SK-N-SH treated with all-trans-retinoic acid at 6 μM for 48 hours (cell line): ENCODE results near the gene LAP3.

Source experiments
- ATAC-seq: fragments of 200-7000 bp; cut with Tn5 transposase; 3 replicates; pipeline ENCODE4 v1.9.1; 2020; ENCODE audit warnings: mild to moderate bottlenecking, moderate library complexity
- ARNTL ChIP-seq: fragments of 450-650 bp; formaldehyde crosslinking; IDR thresholded peaks from 2 replicates; pipeline ENCODE4 v1.5.0; 2020; ENCODE audit warnings: low read depth, mild to moderate bottlenecking, moderate library complexity, borderline replicate concordance
- BACH2 ChIP-seq: fragments of 250-450 bp; sonication (Bioruptor Pico); IDR thresholded peaks from 2 replicates; pipeline ENCODE4 v1.9.0; 2021; ENCODE audit warnings: mild to moderate bottlenecking, borderline replicate concordance
- CSDC2 ChIP-seq: fragments of 250-450 bp; sonication (Bioruptor Pico); IDR thresholded peaks from 2 replicates; pipeline ENCODE4 v1.5.0; 2020; ENCODE audit warnings: mild to moderate bottlenecking, moderate library complexity
- ESRRG ChIP-seq: fragments of 250-450 bp; sonication (Bioruptor Pico); IDR thresholded peaks from 2 replicates; pipeline ENCODE4 v1.6.1; 2021; ENCODE audit warnings: mild to moderate bottlenecking
- GLIS3 ChIP-seq: fragments of 250-450 bp; sonication (Bioruptor Pico); IDR thresholded peaks from 2 replicates; pipeline ENCODE4 v1.5.0; 2020; ENCODE audit warnings: mild to moderate bottlenecking, moderate library complexity
- ISL1 ChIP-seq: fragments of 250-450 bp; sonication (Bioruptor Pico); IDR thresholded peaks from 2 replicates; pipeline ENCODE4 v2.1.2; 2022; ENCODE audit warnings: mild to moderate bottlenecking, moderate library complexity
- OSR1 ChIP-seq: fragments of 250-450 bp; sonication (Bioruptor Pico); IDR thresholded peaks from 2 replicates; pipeline ENCODE4 v1.8.0; 2022; ENCODE audit warnings: moderate library complexity, mild to moderate bottlenecking, inconsistent platforms
- PPARA ChIP-seq: fragments of 250-450 bp; sonication (Bioruptor Pico); IDR thresholded peaks from 2 replicates; pipeline ENCODE4 v1.5.0; 2020; ENCODE audit warnings: mild to moderate bottlenecking, borderline replicate concordance
- RARB ChIP-seq: fragments of 250-450 bp; sonication (Bioruptor Pico); IDR thresholded peaks from 2 replicates; pipeline ENCODE4 v1.8.0; 2021; ENCODE audit warnings: mild to moderate bottlenecking, moderate library complexity
- TCF4 ChIP-seq: fragments of 250-450 bp; sonication (Bioruptor Pico); IDR thresholded peaks from 2 replicates; pipeline ENCODE4 v1.8.0; 2021; ENCODE audit warnings: mild to moderate bottlenecking, moderate library complexity, borderline replicate concordance
- ZFP3 ChIP-seq: fragments of 250-450 bp; sonication (Bioruptor Pico); IDR thresholded peaks from 2 replicates; pipeline ENCODE4 v1.5.0; 2020; ENCODE audit warnings: mild to moderate bottlenecking, moderate library complexity
- ZFP30 ChIP-seq: fragments of 450-650 bp; formaldehyde crosslinking; IDR thresholded peaks from 2 replicates; pipeline ENCODE4 v1.5.0; 2022; ENCODE audit warnings: mild to moderate bottlenecking, moderate library complexity
- ZNF565 ChIP-seq: fragments of 450-650 bp; formaldehyde crosslinking; conservative IDR thresholded peaks from 2 replicates; pipeline ENCODE4 v1.5.0; 2020; ENCODE audit warnings: low read depth, mild to moderate bottlenecking, moderate library complexity
- ZNF70 ChIP-seq: fragments of 450-650 bp; formaldehyde crosslinking; IDR thresholded peaks from 2 replicates; pipeline ENCODE4 v1.5.0; 2020; ENCODE audit warnings: mild to moderate bottlenecking, moderate library complexity
- ZNF8 ChIP-seq: fragments of 450-650 bp; formaldehyde crosslinking; IDR thresholded peaks from 2 replicates; pipeline ENCODE4 v1.5.0; 2020; ENCODE audit warnings: mild to moderate bottlenecking, moderate library complexity
- TF ChIP-seq, protein P1 (sequence below): fragments of 250-450 bp; sonication (Bioruptor Pico); IDR thresholded peaks from 2 replicates; pipeline ENCODE4 v1.8.0; 2021; ENCODE audit warnings: low read depth, mild to moderate bottlenecking, moderate library complexity, borderline replicate concordance
- TF ChIP-seq, protein P2 (sequence below): fragments of 250-450 bp; sonication (Bioruptor Pico); IDR thresholded peaks from 2 replicates; pipeline ENCODE4 v1.8.0; 2020; ENCODE audit warnings: mild to moderate bottlenecking, moderate library complexity, borderline replicate concordance
- TF ChIP-seq, protein P3 (sequence below): fragments of 250-450 bp; sonication (Bioruptor Pico); IDR thresholded peaks from 2 replicates; pipeline ENCODE4 v1.5.1; 2021; ENCODE audit warnings: mild to moderate bottlenecking, moderate library complexity
- TF ChIP-seq, protein P4 (sequence below): fragments of 250-450 bp; sonication (Bioruptor Pico); IDR thresholded peaks from 2 replicates; pipeline ENCODE4 v1.5.0; 2020; ENCODE audit warnings: mild to moderate bottlenecking, moderate library complexity

LAP3 gene

DNA sequence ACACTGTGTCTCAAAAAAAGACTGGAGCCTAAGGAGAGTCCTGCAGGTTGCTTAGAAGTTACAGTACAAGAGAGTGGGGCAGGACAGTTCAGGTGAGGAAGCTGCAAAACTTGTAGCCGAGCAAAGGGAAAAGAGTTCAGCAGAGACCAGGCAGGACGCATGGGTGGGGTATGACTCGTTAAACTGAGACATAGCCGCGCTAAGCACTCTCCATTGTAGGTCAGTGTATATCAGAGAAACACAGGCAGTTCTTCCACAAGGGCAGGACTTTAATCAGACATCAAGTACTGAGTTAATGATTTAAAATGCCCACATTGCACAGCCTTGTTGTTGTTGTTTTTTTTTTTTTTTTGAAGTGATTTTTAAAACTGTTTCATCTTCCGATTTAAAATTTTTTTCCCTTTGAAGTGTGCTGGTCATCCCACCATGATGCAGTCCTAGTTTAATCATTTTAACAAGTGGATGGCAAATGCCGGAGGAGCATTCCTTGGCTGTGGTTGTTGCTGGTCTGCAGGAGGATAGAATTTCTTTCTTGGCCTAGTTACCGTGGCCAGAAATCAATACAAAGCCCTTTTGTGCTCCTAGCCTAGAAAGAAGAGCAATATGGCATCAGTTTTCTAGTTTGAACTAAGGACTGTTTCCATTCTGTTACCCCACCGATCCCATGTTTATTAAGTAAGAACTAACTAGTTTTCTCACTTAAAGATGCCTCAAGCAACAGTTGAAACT is 10.3 kb downstream of the LAP3 start:
- no peak for ATAC-seq
- TF ChIP-seq ZFP3: no peak
- TF ChIP-seq CSDC2 (CRISPR knock-in tag): no peak
- TF ChIP-seq RARB (CRISPR knock-in tag): no peak
- TF ChIP-seq ZNF8 (CRISPR knock-in tag): no peak
- TF ChIP-seq, protein P1, sequence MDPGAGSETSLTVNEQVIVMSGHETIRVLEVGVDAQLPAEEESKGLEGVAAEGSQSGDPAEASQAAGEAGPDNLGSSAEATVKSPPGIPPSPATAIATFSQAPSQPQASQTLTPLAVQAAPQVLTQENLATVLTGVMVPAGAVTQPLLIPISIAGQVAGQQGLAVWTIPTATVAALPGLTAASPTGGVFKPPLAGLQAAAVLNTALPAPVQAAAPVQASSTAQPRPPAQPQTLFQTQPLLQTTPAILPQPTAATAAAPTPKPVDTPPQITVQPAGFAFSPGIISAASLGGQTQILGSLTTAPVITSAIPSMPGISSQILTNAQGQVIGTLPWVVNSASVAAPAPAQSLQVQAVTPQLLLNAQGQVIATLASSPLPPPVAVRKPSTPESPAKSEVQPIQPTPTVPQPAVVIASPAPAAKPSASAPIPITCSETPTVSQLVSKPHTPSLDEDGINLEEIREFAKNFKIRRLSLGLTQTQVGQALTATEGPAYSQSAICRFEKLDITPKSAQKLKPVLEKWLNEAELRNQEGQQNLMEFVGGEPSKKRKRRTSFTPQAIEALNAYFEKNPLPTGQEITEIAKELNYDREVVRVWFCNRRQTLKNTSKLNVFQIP: no peak
- TF ChIP-seq ZFP30 (CRISPR knock-in tag): no peak
- no peak for TF ChIP-seq ZNF70 (CRISPR knock-in tag)
- TF ChIP-seq TCF4: no peak
- no peak for TF ChIP-seq ISL1 (CRISPR knock-in tag)
- TF ChIP-seq OSR1: no peak
- TF ChIP-seq ZNF565: no peak
- TF ChIP-seq ESRRG: no peak
- TF ChIP-seq, protein P2, sequence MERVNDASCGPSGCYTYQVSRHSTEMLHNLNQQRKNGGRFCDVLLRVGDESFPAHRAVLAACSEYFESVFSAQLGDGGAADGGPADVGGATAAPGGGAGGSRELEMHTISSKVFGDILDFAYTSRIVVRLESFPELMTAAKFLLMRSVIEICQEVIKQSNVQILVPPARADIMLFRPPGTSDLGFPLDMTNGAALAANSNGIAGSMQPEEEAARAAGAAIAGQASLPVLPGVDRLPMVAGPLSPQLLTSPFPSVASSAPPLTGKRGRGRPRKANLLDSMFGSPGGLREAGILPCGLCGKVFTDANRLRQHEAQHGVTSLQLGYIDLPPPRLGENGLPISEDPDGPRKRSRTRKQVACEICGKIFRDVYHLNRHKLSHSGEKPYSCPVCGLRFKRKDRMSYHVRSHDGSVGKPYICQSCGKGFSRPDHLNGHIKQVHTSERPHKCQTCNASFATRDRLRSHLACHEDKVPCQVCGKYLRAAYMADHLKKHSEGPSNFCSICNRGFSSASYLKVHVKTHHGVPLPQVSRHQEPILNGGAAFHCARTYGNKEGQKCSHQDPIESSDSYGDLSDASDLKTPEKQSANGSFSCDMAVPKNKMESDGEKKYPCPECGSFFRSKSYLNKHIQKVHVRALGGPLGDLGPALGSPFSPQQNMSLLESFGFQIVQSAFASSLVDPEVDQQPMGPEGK (CRISPR knock-in tag): no peak
- TF ChIP-seq BACH2 (CRISPR knock-in tag): no peak
- no peak for TF ChIP-seq GLIS3 (CRISPR knock-in tag)

DNA sequence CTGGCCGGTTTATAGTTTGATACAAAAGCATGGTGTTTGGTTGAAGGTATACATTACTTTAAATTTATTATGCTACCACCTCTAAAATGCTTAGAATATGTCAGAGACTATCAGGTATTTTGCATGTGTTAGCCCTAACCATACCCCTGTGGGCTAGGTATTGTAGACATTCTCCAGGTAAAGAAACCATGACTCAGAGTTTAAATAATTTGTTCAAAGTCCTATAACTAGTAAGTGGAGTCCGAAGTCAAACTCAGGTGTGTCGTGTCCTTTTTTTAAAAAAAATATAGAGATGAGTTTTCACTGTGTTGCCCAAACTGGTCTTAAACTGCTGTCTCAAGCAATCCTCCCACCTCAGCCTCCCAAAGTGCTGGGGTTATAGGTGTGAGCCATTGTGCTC is 12.4 kb downstream of the LAP3 start:
- TF ChIP-seq ZNF8 (CRISPR knock-in tag): no peak
- no peak for ATAC-seq

DNA sequence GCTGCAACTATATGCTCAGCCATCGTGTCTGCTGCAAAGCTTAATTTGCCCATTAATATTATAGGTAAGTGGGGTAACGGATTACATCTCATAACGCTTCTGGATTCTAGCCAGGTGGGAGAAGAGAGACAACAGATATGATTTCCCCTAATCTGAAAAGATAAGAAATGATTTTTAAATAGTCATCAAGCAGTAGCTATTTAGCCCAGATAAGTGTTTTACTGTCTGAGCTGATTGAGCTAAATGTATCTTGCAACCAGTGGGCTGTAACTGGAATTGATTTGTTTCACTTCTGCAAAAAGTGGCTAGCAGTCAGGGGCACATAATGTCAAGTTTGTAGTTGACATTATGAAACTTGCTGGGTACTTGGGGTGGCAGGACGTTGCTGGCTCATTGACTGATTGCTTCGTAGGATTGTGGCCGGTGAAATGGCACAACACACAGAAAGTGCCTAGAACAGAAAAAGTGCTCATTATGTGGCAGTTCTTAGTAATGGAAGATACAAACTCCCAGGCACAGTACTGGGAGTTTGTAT is 18.5 kb downstream of the LAP3 start:
- no peak for TF ChIP-seq PPARA (CRISPR knock-in tag)
- TF ChIP-seq TCF4: no peak
- TF ChIP-seq OSR1: no peak
- TF ChIP-seq ZFP30 (CRISPR knock-in tag): no peak
- TF ChIP-seq, protein P3, sequence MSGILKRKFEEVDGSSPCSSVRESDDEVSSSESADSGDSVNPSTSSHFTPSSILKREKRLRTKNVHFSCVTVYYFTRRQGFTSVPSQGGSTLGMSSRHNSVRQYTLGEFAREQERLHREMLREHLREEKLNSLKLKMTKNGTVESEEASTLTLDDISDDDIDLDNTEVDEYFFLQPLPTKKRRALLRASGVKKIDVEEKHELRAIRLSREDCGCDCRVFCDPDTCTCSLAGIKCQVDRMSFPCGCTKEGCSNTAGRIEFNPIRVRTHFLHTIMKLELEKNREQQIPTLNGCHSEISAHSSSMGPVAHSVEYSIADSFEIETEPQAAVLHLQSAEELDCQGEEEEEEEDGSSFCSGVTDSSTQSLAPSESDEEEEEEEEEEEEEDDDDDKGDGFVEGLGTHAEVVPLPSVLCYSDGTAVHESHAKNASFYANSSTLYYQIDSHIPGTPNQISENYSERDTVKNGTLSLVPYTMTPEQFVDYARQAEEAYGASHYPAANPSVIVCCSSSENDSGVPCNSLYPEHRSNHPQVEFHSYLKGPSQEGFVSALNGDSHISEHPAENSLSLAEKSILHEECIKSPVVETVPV (CRISPR knock-in tag): no peak
- no peak for TF ChIP-seq RARB (CRISPR knock-in tag)
- TF ChIP-seq ZNF565: no peak
- no peak for TF ChIP-seq CSDC2 (CRISPR knock-in tag)
- TF ChIP-seq, protein P2 (CRISPR knock-in tag): no peak
- ATAC-seq: no peak

DNA sequence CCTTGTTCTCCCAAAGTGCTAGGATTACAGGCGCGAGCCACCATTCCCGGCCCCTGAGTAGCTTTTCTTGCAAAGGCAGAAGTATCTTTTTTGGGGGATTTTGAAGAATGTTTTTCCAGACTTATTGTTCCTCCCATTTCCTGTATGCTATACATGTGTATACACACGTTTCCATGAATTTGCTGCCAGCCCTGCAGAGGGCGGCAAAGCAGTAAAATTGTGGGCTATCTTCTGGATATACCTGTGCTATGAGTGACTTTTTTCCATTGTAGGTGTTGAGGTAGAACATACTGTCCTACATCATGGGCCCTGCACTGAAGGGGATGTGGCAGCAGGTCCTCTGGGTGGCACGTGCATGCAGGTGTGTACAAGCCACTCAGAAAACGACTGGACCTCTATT is 20.5 kb downstream of the LAP3 start:
- ATAC-seq: peak; percentile 73
- TF ChIP-seq RARB (CRISPR knock-in tag) (no peak), ZFP30 (CRISPR knock-in tag) (no peak), ARNTL (CRISPR knock-in tag) (no peak), GLIS3 (CRISPR knock-in tag) (no peak)
- TF ChIP-seq, protein P4, sequence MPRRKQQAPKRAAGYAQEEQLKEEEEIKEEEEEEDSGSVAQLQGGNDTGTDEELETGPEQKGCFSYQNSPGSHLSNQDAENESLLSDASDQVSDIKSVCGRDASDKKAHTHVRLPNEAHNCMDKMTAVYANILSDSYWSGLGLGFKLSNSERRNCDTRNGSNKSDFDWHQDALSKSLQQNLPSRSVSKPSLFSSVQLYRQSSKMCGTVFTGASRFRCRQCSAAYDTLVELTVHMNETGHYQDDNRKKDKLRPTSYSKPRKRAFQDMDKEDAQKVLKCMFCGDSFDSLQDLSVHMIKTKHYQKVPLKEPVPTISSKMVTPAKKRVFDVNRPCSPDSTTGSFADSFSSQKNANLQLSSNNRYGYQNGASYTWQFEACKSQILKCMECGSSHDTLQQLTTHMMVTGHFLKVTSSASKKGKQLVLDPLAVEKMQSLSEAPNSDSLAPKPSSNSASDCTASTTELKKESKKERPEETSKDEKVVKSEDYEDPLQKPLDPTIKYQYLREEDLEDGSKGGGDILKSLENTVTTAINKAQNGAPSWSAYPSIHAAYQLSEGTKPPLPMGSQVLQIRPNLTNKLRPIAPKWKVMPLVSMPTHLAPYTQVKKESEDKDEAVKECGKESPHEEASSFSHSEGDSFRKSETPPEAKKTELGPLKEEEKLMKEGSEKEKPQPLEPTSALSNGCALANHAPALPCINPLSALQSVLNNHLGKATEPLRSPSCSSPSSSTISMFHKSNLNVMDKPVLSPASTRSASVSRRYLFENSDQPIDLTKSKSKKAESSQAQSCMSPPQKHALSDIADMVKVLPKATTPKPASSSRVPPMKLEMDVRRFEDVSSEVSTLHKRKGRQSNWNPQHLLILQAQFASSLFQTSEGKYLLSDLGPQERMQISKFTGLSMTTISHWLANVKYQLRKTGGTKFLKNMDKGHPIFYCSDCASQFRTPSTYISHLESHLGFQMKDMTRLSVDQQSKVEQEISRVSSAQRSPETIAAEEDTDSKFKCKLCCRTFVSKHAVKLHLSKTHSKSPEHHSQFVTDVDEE: no peak
- TF ChIP-seq, protein P3 (CRISPR knock-in tag): no peak
